ENCODE data around the gene ZNF649. TPM values are rescaled to one million over a fixed set of nuclear protein-coding genes. Genes with fewer than 3 reads are reported as not detected.

ZNF649 gene
- total RNA-seq, 3 donors from 2014 or later = 9.0 to 10.9 (median 10.4) TPM

Other genes with a start within 250 kb of the ZNF649 start
- gene SPACA6, start 211.7 kb downstream of the ZNF649 start, total RNA-seq = 1 to 10 TPM; 1.6 to 2.3 (median 2.1) TPM
- gene HAS1, start 181.0 kb downstream of the ZNF649 start, total RNA-seq = not detected
- gene FPR1, start 153.1 kb downstream of the ZNF649 start, total RNA-seq = not detected
- not detected for gene FPR2, start 143.8 kb downstream of the ZNF649 start, total RNA-seq
- not detected for gene FPR3, start 109.9 kb downstream of the ZNF649 start, total RNA-seq
- 1 to 10 TPM; 2.8 to 4.8 (median 3.5) TPM for gene ZNF577, start 17.1 kb downstream of the ZNF649 start, total RNA-seq
- 1 to 10 TPM; 2.3 to 4.1 (median 2.7) TPM for gene ZNF613, start 22.5 kb upstream of the ZNF649 start, total RNA-seq
- 1 to 10 TPM; 6.9 to 7.2 (median 7.1) TPM for gene ZNF350, start 81.8 kb upstream of the ZNF649 start, total RNA-seq
- 1 to 10 TPM; 3.7 to 4.5 (median 4.2) TPM for gene ZNF615, start 103.2 kb upstream of the ZNF649 start, total RNA-seq
- 10 to 100 TPM; 10.5 to 12.3 (median 11.2) TPM for gene ZNF614, start 123.4 kb upstream of the ZNF649 start, total RNA-seq
- gene ZNF432, start 143.8 kb upstream of the ZNF649 start, total RNA-seq = 1 to 10 TPM; 9.1 to 9.8 (median 9.4) TPM
- gene ZNF841, start 190.7 kb upstream of the ZNF649 start, total RNA-seq = 1 to 10 TPM; 8.0 to 8.7 (median 8.4) TPM
- gene ZNF616, start 234.9 kb upstream of the ZNF649 start, total RNA-seq = 1 to 10 TPM; 7.1 to 8.7 (median 7.2) TPM

All from activated T-cell treated with anti-CD3 and anti-CD28 coated beads, Interleukin-2, amount 50 U/mL, for 4 hours (primary cell).